HG03571 (cell line): ENCODE results near the gene MYL4.
"Not testable (repeated sequence)": the region's sequence is repeated elsewhere in the genome, so short reads cannot be mapped to it uniquely, and the experiment has no call there.

Experiments
- ATAC-seq: cut with Tn5 transposase; IDR thresholded peaks from one replicate; pipeline ENCODE4 v1.9.1; 2021; ENCODE audit not compliant: unreplicated experiment

The MYL4 gene

DNA sequence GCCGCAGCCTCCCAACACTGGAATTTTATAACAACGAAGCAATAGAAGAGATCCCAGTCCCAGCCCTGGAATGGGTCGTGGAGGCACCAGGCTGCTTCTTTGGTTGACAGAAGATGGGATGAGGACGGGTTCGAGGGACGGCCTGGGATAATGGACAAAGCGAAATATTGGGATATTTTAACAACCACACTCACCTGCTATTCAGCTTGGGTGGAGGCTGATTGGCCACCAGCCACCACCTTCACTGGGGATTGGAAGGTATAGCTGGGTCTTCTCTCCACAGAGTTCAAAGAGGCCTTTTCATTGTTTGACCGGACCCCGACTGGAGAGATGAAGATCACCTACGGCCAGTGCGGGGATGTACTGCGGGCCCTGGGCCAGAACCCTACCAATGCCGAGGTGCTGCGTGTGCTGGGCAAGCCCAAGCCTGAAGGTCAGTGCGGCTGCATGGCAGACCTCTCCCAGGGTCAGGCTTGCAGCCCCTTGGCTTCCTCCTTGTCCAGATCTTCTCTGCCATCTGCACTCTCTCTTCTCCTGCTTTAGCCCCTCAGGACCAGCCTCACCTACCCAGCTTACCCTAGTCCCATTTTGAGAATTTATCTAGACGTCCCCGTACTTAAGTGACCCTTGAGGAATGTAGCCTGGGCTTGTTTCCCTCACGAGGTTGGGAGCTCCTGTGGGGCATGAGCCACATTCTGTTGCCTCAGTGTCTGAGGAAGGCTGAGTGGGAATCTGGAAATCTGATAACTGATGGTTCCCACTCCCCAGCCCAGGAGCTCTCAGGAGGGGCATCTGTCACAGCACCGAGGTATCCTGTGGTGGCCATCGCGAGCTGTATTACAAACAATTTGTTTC lies 10.7 kb downstream of the MYL4 start:
- ATAC-seq: no peak

DNA sequence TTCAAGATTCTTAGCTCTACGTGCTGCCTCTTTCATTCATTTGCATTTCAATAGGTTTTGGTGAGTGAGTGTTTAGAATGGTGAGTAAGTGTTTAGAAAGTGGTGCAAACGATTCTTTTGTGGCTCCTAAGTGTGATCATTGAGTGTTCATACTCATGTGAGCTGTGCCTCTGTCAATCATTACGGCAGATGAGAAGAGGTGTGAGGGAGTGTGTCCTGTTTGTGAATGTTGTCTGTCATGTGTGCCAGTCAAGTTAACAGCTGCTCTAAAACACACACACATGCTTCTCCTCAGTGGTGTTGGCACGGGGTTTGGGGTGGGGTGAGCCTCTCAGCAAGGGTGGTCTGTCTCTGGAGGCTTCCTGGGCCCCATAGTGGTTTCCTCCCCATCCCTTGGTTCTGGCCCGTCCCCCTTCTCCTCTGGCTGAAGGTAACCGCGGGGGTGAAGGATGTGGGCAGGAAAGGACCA lies 11.4 kb downstream of the MYL4 start:
- ATAC-seq: no peak

DNA sequence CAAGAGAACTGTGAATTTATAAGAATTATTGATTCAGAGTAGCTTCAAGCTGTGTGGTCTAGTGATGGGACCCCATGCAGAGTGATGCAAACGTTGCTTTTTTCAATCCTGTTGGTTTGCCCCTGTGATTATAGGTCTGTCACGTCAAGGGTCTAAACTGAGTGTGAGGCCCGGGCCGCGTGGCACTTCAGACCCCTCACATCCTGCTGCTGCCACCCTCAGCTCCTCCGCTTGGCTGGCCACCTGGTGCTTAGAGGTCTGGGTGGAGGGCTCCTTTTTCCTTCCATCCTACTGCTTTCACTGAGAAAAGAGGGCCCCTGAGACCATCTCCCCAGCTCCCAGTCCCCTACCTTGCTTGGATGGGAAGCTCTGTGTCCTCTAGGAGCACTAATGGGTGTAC lies 12.0 kb downstream of the MYL4 start:
- ATAC-seq: no peak

DNA sequence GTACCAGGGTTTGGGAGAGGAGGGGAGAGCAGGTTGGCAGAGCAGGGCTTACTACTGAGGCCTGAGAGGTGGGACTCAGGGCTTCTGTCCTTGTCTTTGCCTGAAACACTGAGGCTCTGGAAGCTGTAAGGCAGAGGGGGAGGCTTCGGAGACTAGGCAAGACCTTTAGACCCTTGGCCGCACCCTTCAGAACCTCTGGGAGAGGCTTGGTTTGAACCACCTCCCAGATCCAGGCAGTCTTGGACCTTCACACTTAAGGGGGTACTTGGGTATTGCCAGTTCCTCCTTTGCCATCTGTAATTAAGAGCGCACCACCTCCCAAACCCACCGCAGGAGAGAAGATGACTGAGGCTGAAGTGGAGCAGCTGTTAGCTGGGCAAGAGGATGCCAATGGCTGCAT lies 12.9 kb downstream of the MYL4 start:
- no peak for ATAC-seq

DNA sequence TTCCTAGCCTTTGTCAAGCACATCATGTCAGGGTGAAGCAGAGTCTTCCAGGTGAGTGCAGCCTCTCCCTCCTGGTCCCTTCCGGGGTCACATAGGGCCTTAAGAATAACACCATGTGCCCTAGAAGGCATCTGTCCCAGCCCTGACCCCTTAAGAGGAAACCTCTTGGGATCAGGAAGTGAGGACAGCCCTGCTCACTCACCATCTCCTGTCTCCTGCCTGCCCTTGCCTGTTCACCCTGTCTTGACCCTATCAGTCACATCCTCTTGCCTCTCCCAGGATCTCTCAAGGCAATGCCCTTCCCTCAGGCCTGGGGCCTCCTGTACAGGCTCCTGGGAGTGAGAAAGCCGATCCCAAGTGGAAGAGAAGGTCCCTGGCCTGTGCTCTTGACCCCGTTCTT lies 13.9 kb downstream of the MYL4 start:
- ATAC-seq: no peak

DNA sequence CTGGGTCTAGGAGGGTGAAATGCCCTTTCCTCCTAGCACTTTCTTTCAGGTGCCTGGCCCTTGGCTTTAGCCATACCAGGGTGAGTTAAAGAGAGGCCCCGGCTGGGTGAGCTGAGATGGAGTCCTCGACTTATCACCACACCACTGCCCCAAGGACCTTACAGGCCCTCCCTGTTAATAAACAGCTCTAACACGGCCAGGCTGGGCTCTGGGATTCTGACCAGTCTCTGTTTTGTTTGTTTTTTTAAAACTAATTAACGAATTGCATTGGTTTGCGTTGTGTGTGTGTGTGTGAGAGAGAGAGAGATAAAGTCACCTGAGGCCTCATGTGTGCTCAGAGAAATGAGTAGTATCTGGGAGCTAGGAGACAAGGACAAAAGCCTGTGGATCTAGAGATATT lies 14.3 kb downstream of the MYL4 start:
- no peak for ATAC-seq

DNA sequence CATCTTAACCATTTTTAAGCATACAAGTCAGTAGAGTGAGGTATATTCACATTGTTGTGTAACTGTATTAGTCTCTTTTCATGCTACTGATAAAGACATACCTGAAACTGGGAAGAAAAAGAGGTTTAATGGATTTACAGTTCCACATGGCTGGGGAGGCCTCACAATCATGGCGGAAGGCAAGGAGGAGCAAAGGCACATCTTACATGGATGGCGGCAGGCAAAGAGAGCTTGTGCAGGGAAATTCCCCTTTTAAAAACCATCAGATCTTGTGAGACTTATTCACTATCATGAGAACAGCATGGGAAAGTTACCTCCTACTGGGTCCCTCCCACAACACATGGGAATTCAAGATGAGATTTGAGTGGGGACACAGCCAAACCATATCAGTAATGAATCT lies 14.9 kb downstream of the MYL4 start:
- not testable (repeated sequence) for ATAC-seq

DNA sequence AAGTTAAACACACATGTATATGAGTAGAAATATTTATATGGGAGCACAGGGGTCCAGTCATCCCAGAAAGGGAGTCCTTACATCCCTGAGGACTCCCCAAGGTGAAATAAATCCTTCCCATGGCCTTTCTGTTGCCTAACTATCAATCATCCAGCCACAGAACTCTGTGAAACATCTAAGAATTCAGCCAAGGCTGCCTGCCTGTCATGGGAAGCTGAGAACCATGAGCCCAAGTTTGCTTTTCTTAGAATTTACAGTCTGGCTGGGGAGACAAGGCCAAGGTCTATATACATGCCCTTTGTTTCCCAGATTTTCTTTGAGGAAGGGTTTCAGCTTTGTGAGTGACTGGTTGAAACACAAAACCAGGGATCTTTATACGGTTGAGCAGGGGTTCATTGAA lies 15.8 kb downstream of the MYL4 start:
- ATAC-seq: no peak

DNA sequence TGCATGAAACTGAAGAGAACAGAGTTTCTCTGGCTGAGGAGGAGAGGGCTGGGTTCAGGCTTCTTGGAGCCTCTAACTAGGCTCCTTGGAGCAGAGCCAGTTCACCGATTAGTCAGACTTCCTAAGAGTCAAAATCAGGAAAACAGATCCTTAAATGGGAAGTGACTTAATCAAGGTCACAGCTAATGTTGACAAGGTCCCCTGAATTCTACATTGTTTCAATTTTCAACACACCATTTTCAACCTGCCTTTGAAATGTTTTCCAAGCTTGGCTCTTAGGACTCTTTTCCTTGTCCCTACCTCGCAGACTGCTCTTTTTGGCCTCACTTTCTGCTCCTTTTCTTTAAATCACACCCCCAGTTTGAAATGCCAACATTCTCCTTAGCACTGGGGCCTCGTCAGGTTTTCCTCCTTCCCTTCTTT lies 16.3 kb downstream of the MYL4 start:
- ATAC-seq: no peak

DNA sequence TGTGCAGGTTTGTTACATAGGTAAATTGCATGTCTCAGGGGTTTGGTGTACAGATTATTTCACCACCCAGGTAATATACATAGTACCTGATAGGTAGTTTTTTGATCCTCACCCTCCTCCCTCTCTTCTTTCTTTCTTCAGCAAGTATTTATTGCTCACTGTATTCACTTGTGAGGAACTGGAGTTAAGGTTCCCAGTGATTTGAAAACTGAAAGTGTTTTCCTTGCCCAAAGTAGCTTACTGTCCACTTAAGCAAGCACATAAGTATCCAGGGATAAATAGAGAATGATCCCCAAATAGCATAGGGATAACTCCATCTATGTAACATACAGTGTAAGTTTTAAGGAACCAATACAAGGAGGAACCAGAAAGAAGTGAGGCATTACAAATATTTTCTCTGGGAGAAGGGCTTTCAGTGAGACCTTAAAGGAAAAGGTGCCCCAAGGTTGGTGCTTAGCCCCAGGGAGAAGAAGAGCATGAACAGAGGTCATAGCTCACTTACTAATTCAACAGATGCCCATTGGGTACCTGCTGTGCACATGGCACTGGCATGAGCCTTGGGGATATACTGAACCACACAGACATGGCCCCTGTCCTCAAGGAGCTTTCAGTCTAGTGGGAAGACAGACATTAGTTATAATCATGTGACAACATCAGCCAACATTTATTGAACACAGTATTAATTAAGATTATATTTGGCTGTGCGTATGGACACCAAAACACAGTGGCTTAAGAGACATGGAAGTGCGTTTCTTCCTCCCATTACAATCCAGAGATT lies 17.0 kb downstream of the MYL4 start:
- no peak for ATAC-seq

DNA sequence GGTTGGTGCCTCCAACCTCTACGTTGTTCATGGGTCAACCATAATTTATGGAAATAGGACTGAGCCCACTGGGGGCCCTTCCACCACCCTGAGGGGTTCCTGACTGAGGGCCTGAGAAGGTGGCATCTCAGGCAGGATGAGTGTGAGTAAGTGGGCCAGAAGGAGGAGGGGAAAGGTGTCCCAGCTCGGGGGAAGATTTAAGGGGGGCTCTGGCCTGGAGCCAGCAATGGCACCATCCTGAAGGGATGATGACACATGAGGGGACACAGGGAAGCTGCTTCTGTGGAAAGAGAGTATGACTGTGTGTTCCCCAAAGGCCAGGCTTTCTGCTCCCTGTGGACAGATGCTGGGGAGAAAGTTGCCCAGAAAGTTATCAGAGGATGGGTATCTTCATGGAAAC lies 18.7 kb downstream of the MYL4 start:
- no peak for ATAC-seq

DNA sequence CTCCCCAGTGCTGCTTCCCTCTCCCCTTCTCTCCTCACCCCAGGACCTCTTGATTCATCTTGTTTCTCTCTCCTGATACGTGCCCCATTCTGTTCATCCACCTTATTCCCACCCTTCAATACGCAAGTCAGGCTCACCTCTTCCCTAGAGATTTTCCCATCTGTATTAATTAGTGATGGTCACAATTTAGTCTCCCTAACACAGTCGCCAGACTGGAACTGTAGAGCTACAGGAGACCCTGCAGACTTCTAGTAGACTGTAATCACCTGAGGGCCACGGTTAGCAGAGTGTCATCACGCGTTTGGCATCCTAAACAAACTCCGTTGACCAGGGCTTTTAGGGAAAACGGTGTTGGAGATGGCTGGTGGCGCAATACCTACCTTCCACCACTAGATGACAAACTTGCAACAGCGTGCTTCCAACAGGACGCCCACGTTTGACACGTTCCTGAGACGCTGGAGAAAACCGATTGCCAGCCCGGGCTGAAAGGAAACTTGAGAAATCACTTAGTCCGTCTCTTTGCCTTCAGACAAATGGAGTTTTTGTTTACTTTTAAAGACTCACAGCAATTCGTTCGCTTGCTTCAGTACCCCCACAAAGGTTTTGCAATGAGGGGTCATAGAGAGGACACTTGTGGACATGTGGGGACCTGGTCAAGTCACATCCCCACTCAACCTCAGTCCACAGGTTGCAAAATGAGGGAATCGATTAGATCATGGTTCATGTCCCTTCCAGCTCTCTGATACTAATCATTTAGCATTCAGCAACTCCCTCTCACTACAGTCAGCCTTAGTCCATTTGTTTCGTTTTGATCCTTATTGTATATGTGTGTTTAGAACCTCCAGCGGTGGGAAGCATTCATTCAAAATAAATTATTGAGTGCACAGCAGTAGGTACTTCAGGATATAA lies 20.6 kb downstream of the MYL4 start:
- ATAC-seq: peak; percentile 71

DNA sequence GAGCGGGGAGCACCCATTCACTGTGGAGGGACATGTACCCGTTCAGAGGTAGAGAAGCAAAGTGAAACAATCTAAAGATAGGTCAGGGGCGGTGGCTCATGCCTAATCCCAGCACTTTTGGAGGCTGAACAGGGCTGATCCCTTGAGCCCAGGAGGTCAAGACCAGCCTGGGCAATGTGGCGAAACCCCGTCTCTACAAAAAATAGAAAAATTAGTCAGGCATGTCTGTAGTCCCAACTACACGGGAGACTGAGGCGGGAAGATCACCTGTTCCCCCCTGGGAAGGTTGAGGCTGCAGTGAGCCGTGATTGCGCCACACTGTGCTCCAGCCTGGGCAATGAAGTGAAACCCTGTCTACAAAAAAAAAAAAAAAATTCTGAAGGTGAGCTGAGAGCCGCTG lies 21.7 kb downstream of the MYL4 start:
- no peak for ATAC-seq

DNA sequence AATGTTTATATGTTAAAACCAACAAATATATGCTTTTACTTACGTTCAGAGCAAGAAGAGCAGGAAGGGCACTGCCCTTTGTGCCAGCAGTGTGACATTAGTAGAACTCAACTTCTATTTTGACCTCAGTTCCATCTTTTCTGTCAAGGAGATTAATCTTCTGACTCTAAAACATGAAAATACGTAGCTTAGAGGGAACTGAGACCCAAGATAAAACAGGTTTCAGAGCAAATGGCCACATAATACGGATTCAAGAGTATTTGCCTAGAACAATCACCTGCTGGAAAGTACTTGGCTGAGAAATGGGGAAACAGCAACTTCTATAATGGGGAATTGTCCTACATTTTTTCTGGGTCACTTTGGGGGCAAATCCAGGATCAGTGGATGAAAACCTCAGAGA lies 22.2 kb downstream of the MYL4 start:
- ATAC-seq: no peak

DNA sequence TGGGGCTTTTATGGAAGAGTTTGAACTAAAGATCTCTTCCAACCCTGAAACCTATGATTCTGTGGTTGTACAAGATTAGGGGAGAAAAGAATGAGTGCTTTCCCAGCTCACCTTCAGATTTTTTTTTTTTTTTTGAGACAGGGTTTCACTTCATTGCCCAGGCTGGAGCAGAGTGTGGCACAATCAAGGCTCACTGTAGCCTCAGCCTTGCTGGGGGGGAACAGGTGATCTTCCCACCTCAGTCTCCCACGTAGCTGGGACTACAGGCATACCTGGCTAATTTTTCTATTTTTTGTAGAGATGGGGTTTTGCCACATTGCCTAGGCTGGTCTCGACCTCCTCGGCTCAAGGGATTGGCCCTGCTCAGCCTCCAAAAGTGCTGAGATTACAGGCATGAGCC lies 22.7 kb downstream of the MYL4 start:
- ATAC-seq: no peak

DNA sequence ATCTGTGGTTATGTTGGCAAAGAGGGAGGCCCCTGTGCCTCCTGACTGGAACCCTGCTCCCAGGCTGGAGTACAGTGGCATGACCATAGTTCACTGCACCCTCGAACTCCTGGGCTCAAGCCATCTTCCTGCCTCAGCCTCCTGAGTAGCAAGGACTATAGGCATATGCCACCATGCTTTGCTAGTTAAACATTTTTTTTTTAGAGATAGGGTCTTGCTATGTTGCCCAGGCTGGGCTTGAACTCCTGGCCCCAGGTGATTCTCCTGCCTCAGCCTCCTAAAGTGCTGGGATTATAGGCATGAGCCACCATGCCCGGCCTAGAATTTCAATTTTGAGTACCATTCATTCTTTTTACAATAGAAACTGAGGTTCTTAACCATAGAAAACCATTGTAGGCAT lies 23.3 kb downstream of the MYL4 start:
- no peak for ATAC-seq

DNA sequence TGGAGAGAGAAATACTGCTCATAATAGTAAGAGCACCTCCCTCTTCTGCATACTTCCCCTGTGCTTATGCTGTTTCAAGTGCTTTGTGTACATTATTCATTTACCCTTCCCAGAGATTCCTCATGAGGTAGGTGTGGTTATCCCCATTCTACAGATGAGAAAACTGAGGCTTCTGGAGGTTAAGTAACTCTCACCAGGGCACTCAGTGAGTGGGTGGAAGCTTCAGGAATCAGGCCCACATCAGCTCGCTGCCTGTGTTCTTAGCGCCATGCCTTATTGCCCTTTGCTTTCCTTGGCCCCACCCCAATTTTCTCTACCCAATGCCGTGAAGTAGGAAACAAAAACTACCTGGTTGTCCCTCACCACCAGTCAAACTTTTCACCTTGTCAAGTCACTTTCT lies 26.4 kb downstream of the MYL4 start:
- ATAC-seq: no peak

DNA sequence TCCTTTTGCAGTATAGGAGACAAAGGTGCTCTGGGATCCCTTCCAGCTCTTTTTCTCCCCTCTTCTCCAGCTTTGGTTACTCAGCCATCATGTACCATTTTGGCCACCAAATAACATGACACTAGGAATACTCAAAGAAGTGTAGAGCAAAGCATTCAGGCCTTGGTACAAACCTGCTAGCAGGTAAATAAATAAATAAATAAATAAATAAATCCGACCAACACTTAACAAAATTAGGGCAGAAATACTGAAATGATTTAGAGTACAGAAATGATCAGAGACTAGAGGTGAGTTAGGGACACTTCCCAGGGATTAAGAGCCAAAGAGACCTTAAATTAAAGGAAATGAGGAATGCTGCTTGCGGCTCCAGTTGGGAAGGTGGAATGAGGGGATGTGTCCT lies 26.8 kb downstream of the MYL4 start:
- no peak for ATAC-seq

DNA sequence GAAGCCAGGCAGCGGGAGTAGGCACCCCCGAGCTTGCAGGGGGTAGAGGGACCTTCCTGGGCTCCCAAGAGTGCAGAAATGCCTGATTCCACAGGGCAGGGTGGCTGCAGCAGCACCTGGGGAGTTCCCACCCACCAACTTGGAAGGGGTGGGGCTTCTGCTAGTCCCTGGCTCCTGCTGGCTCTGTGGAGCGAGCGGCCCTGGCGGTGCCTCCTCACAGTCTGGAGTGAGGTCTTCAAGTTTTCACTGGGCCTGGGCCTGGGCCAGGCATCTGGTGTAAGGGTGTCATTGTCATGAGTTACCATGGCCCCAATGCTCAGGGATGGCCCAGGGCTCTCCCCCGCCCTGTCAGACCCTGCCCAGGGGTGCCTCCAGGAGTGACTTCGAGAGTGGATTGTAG lies 28.7 kb downstream of the MYL4 start:
- no peak for ATAC-seq

DNA sequence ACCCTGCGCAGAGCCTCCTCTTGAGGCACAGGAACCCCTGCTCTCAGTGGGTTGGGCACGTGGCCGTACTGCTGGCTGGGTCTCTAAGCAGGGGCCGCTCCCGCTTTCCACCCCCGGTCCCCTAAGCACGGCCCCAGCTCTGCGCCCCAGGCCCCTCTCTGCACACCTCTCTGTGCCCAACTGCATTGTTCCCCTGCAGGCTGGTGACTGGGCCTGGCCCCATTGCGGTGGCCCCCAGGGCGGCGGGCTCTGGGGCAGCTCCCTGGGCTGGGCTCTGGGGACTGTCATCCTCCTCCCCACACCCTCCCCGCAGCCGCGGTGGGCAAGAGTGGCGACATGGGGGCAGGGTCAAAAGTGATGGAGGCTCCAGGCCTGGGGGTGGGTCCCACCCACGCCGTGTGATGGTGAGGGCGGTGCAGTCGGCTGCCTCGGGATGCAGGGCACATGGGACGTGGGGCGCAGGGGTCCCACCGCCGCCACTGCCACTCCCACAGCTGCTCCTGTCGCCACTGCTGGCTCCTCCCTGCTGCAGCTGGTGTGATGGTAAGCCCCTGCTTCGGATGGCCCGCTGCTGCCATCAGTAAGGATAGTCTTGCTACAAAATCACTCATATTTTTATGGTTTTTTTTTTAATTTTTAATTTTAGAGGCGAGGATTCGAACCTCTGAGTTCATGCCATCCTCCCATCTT lies 29.3 kb downstream of the MYL4 start:
- no peak for ATAC-seq

DNA sequence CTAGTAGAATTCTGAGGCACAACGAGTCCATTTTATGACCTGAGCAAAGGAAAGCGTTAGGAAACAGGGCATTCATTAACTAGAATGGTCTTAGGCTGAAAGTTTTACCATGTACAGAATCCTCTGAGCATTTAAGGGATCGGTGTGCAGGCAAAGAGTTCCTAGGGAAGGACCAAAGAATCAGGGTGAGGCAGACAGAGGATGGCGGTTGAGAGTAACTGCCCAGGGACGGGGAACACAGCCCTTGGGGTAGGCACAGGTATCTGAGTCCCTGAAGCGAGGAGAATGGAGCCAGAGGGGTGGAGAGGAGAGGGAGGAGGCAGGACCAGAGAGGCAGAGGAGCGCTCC lies 30.4 kb downstream of the MYL4 start:
- ATAC-seq: no peak
